Measurements from ENCODE around the gene RNF115.

DNA sequence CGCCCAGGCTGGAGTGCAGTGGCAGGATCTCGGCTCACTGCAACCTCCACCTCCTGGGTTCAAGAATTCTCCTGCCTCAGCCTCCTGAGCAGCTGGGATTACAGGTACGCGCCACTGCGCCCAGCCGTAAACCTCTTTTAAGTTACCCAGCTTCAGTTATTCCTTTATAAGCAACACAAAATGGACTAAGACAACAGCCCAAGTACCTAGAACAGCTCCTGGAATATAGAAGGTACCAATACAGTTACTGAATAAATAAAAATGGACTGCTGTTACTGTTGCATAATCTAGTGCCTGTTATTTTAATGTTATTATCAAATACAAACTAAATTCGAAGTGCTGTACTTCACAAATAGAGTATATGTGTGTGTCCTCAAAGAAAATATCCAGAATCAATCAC, 17.1 kb downstream of the RNF115 start:
- TF ChIP-seq, protein P1, sequence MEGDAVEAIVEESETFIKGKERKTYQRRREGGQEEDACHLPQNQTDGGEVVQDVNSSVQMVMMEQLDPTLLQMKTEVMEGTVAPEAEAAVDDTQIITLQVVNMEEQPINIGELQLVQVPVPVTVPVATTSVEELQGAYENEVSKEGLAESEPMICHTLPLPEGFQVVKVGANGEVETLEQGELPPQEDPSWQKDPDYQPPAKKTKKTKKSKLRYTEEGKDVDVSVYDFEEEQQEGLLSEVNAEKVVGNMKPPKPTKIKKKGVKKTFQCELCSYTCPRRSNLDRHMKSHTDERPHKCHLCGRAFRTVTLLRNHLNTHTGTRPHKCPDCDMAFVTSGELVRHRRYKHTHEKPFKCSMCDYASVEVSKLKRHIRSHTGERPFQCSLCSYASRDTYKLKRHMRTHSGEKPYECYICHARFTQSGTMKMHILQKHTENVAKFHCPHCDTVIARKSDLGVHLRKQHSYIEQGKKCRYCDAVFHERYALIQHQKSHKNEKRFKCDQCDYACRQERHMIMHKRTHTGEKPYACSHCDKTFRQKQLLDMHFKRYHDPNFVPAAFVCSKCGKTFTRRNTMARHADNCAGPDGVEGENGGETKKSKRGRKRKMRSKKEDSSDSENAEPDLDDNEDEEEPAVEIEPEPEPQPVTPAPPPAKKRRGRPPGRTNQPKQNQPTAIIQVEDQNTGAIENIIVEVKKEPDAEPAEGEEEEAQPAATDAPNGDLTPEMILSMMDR (IDR thresholded peaks at IDR 0.05): no peak
- no peak for TF ChIP-seq POLR2A (IDR thresholded peaks at IDR 0.05)

Measured in body of pancreas (tissue), 4 donors.